HepG2 (cell line): Measurements from ENCODE around the gene TNFAIP8L2. TPM values are rescaled to one million over a fixed set of nuclear protein-coding genes. Genes with fewer than 3 reads are reported as not detected.

ENCODE experiments used
- CEBPB ChIP-seq: IDR thresholded peaks from 2 replicates; pipeline ENCODE4 v1.6.1; 2011; ENCODE audit warnings: low read depth, low read length, improper control_type of control experiment, borderline replicate concordance
- E2F2 ChIP-seq: sonication (generic); formaldehyde crosslinking; IDR thresholded peaks from 2 replicates; pipeline ENCODE4 v1.4.0; 2020; ENCODE audit warnings: missing genetic modification reagents, borderline replicate concordance
- KDM5B ChIP-seq: sonication (generic); formaldehyde crosslinking; IDR thresholded peaks from 2 replicates; pipeline ENCODE4 v1.4.0; 2020; ENCODE audit warnings: missing genetic modification reagents, mild to moderate bottlenecking, borderline replicate concordance
- KLF12 ChIP-seq: sonication (generic); formaldehyde crosslinking; IDR thresholded peaks from 2 replicates; pipeline ENCODE4 v1.4.0; 2020; ENCODE audit warnings: missing genetic modification reagents, borderline replicate concordance
- MATR3 ChIP-seq: sonication (generic); formaldehyde crosslinking; IDR thresholded peaks from 2 replicates; pipeline ENCODE4 v1.4.0; 2020; ENCODE audit warnings: missing genetic modification reagents
- MLLT10 ChIP-seq: sonication (generic); formaldehyde crosslinking; IDR thresholded peaks from 2 replicates; pipeline ENCODE4 v1.4.0; 2020; ENCODE audit warnings: missing genetic modification reagents
- MXD4 ChIP-seq: IDR thresholded peaks from 2 replicates; pipeline ENCODE4 v1.6.1; 2016; ENCODE audit warnings: mild to moderate bottlenecking, missing biosample characterization, missing genetic modification reagents
- PRMT3 ChIP-seq: sonication (generic); formaldehyde crosslinking; IDR thresholded peaks from 2 replicates; pipeline ENCODE4 v1.8.1; 2022; ENCODE audit warnings: low read depth, mild to moderate bottlenecking, moderate library complexity, missing genetic modification reagents, borderline replicate concordance
- REXO4 ChIP-seq: sonication (generic); formaldehyde crosslinking; IDR thresholded peaks from 2 replicates; pipeline ENCODE4 v1.8.0; 2022; ENCODE audit warnings: missing genetic modification reagents, mild to moderate bottlenecking, borderline replicate concordance
- RNF2 ChIP-seq: fragments of 450-650 bp; conservative IDR thresholded peaks from 2 replicates; pipeline ENCODE4 v1.6.1; 2016; ENCODE audit warnings: low read depth
- SALL1 ChIP-seq: sonication (generic); formaldehyde crosslinking; IDR thresholded peaks from 2 replicates; pipeline ENCODE4 v1.8.0; 2022; ENCODE audit warnings: mild to moderate bottlenecking, missing genetic modification reagents
- SMARCC2 ChIP-seq: fragments of 450-650 bp; IDR thresholded peaks from 2 replicates; pipeline ENCODE4 v1.6.1; 2017; ENCODE audit warnings: antibody characterized with exemption, mild to moderate bottlenecking
- SP140L ChIP-seq: sonication (generic); formaldehyde crosslinking; IDR thresholded peaks from 2 replicates; pipeline ENCODE4 v1.4.0; 2020; ENCODE audit warnings: missing genetic modification reagents, borderline replicate concordance
- WIZ ChIP-seq: sonication (generic); formaldehyde crosslinking; IDR thresholded peaks from 2 replicates; pipeline ENCODE4 v1.5.1; 2020; ENCODE audit warnings: mild to moderate bottlenecking, missing genetic modification reagents
- ZNF264 ChIP-seq: sonication (generic); formaldehyde crosslinking; IDR thresholded peaks from 2 replicates; pipeline ENCODE4 v1.4.0; 2020; ENCODE audit warnings: missing genetic modification reagents
- ZNF282 ChIP-seq: fragments of 450-650 bp; IDR thresholded peaks from 2 replicates; pipeline ENCODE4 v1.6.1; 2018; ENCODE audit not compliant: partially characterized antibody
- ZNF687 ChIP-seq: sonication (generic); formaldehyde crosslinking; IDR thresholded peaks from 2 replicates; pipeline ENCODE4 v1.5.1; 2020; ENCODE audit warnings: mild to moderate bottlenecking, missing genetic modification reagents, moderate library complexity
- ZSCAN29 ChIP-seq: sonication (generic); formaldehyde crosslinking; conservative IDR thresholded peaks from 2 replicates; pipeline ENCODE4 v1.4.0; 2020; ENCODE audit warnings: mild to moderate bottlenecking, missing genetic modification reagents
- polyA plus RNA-seq, 8 experiments: library from polyadenylated mRNA; depleted of rRNA in 3 of 8; stranded (reverse) in 7 of 8; unstranded in 1 of 8; fragments of >200 nt; fragmentation: Illumina TruSeq in 4 of 8; extraction: Trizol in 4 of 8; gene quantifications; 2 replicates each; pipeline versions ENCODE4 v1.2.1 to v1.2.3, GENCODE V29; 2011 to 2016; ENCODE audit warnings: low read depth in 4 of 8, missing spikeins in 1 of 8, mixed read lengths in 1 of 8; ENCODE audit not compliant: insufficient read depth in 1 of 8
- total RNA-seq, 5 experiments: library from RNA; depleted of rRNA; stranded (reverse); fragments of >200 nt; fragmentation: Illumina TruSeq; extraction: Trizol; gene quantifications; 2 replicates each; pipeline ENCODE4 v1.2.3, GENCODE V29; 2016; ENCODE audit warnings: low read depth in 1 of 5
- TF ChIP-seq, protein P1 (sequence below): sonication (generic); formaldehyde crosslinking; IDR thresholded peaks from 2 replicates; pipeline ENCODE4 v1.4.0; 2020; ENCODE audit warnings: missing genetic modification reagents, borderline replicate concordance
- TF ChIP-seq, protein P2 (sequence below): sonication (generic); formaldehyde crosslinking; IDR thresholded peaks from 2 replicates; pipeline ENCODE4 v1.8.1; 2023; ENCODE audit warnings: missing genetic modification reagents, inconsistent platforms, borderline replicate concordance

TNFAIP8L2 gene
- total and polyA plus RNA-seq, 2 of the 13 experiments (the other 11 are each of a cell fraction or from before 2014, with no cell fraction given): not detected

- TF ChIP-seq ZNF687 (peak; percentile 82), ZNF264 (CRISPR knock-in tag) (no peak), SALL1 (CRISPR knock-in tag) (peak; percentile 83), RNF2 (no peak), MATR3 (CRISPR knock-in tag) (no peak), KDM5B (CRISPR knock-in tag) (no peak), CEBPB (no peak), ZSCAN29 (no peak), PRMT3 (CRISPR knock-in tag) (no peak), KLF12 (no peak), MXD4 (CRISPR knock-in tag) (no peak), SP140L (CRISPR knock-in tag) (0 out of 2 replicates have a peak, but pooled peaks have one; percentile 20), ZNF282 (no peak), E2F2 (CRISPR knock-in tag) (0 out of 2 replicates have a peak, but pooled peaks have one; percentile 37), WIZ (no peak), REXO4 (CRISPR knock-in tag) (no peak), MLLT10 (CRISPR knock-in tag) (no peak), SMARCC2 (no peak)
- TF ChIP-seq, protein P1, sequence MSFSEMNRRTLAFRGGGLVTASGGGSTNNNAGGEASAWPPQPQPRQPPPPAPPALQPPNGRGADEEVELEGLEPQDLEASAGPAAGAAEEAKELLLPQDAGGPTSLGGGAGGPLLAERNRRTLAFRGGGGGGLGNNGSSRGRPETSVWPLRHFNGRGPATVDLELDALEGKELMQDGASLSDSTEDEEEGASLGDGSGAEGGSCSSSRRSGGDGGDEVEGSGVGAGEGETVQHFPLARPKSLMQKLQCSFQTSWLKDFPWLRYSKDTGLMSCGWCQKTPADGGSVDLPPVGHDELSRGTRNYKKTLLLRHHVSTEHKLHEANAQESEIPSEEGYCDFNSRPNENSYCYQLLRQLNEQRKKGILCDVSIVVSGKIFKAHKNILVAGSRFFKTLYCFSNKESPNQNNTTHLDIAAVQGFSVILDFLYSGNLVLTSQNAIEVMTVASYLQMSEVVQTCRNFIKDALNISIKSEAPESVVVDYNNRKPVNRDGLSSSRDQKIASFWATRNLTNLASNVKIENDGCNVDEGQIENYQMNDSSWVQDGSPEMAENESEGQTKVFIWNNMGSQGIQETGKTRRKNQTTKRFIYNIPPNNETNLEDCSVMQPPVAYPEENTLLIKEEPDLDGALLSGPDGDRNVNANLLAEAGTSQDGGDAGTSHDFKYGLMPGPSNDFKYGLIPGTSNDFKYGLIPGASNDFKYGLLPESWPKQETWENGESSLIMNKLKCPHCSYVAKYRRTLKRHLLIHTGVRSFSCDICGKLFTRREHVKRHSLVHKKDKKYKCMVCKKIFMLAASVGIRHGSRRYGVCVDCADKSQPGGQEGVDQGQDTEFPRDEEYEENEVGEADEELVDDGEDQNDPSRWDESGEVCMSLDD (CRISPR knock-in tag): no peak
- TF ChIP-seq, protein P2, sequence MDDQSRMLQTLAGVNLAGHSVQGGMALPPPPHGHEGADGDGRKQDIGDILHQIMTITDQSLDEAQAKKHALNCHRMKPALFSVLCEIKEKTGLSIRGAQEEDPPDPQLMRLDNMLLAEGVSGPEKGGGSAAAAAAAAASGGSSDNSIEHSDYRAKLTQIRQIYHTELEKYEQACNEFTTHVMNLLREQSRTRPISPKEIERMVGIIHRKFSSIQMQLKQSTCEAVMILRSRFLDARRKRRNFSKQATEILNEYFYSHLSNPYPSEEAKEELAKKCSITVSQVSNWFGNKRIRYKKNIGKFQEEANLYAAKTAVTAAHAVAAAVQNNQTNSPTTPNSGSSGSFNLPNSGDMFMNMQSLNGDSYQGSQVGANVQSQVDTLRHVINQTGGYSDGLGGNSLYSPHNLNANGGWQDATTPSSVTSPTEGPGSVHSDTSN (CRISPR knock-in tag): no peak
Measured at GRCh38 chr1:151198254-151199127, 42.0 kb downstream of the TNFAIP8L2 start, which contains the start of gene PIP5K1A (continued).
